ENCODE measurements around the gene RAD51D.

The RAD51D gene

GRCh38 chr17:35087731-35088355 lies 31.8 kb downstream of the RAD51D start:
- no peak for TF ChIP-seq CTCF (IDR thresholded peaks at IDR 0.05; ENCODE audit: low read depth, low read length, missing control alignments)
- peak overlapping the region; percentile 90 for H3K4me3 ChIP-seq (ENCODE audit: low read depth, low read length)
- no peaks in the 10 kb centered on the region for H3K36me3 ChIP-seq (replicated peaks)
- DNase-seq = peak; percentile 25
- no peaks in the 10 kb centered on the region for H3K27me3 ChIP-seq (replicated peaks)
- peak overlapping the region; percentile 69 for H3K27ac ChIP-seq
- in situ Hi-C loops (cut with HindIII; ENCODE audit: low pct_ligation_motif_present, low sequenced_read_pairs) = no loop called here

- DNase-seq = no peak
- TF ChIP-seq CTCF (IDR thresholded peaks at IDR 0.05; ENCODE audit: low read depth, low read length, missing control alignments) = no peak
- no peak overlapping the region for H3K4me3 ChIP-seq (ENCODE audit: low read depth, low read length)
- no peaks in the 10 kb centered on the region for H3K36me3 ChIP-seq (replicated peaks)
- H3K27ac ChIP-seq = no peak overlapping the region
- in situ Hi-C loops (cut with HindIII; ENCODE audit: low pct_ligation_motif_present, low sequenced_read_pairs) = no loop called here
- no peaks in the 10 kb centered on the region for H3K27me3 ChIP-seq (replicated peaks)
Measured at GRCh38 chr17:35086931-35087573, 32.6 kb downstream of the RAD51D start.

- in situ Hi-C loops (cut with HindIII; ENCODE audit: low pct_ligation_motif_present, low sequenced_read_pairs) = no loop called here
- DNase-seq = no peak
- H3K27me3 ChIP-seq (replicated peaks) = no peaks in the 10 kb centered on the region
- H3K36me3 ChIP-seq (replicated peaks) = no peaks in the 10 kb centered on the region
- no peak overlapping the region for H3K27ac ChIP-seq
- H3K4me3 ChIP-seq (ENCODE audit: low read depth, low read length) = no peak overlapping the region
- TF ChIP-seq CTCF (IDR thresholded peaks at IDR 0.05; ENCODE audit: low read depth, low read length, missing control alignments) = no peak
Measured at GRCh38 chr17:35086164-35086563, 33.5 kb downstream of the RAD51D start.

GRCh38 chr17:35084987-35085386 lies 34.7 kb downstream of the RAD51D start:
- no peaks in the 10 kb centered on the region for H3K27me3 ChIP-seq (replicated peaks)
- H3K27ac ChIP-seq = peak overlapping the region; percentile 50
- DNase-seq = peak; percentile 59
- in situ Hi-C loops (cut with HindIII; ENCODE audit: low pct_ligation_motif_present, low sequenced_read_pairs) = no loop called here
- no peaks in the 10 kb centered on the region for H3K36me3 ChIP-seq (replicated peaks)
- H3K4me3 ChIP-seq (ENCODE audit: low read depth, low read length) = no peak overlapping the region
- no peak for TF ChIP-seq CTCF (IDR thresholded peaks at IDR 0.05; ENCODE audit: low read depth, low read length, missing control alignments)

- H3K4me3 ChIP-seq (ENCODE audit: low read depth, low read length) = no peak overlapping the region
- no peak for TF ChIP-seq CTCF (IDR thresholded peaks at IDR 0.05; ENCODE audit: low read depth, low read length, missing control alignments)
- H3K36me3 ChIP-seq (replicated peaks) = no peaks in the 10 kb centered on the region
- DNase-seq = no peak
- in situ Hi-C loops (cut with HindIII; ENCODE audit: low pct_ligation_motif_present, low sequenced_read_pairs) = no loop called here
- no peak overlapping the region for H3K27ac ChIP-seq
- no peaks in the 10 kb centered on the region for H3K27me3 ChIP-seq (replicated peaks)
Measured at GRCh38 chr17:35083071-35083470, 36.6 kb downstream of the RAD51D start.
